Esophagus squamous epithelium (tissue), 4 donors: Measurements from ENCODE around the gene TUBG1.

Experiments
- CTCF ChIP-seq, 6 experiments: fragments of 450-650 bp in 4 of 6; fragments of 200-600 bp in 2 of 6; sonication (generic) in 2 of 6; IDR thresholded peaks; one replicate each; pipeline ENCODE4 v1.5.1; 2016 to 2019; ENCODE audit warnings: antibody characterized with exemption in 6 of 6, mild to moderate bottlenecking in 4 of 6, moderate library complexity in 4 of 6
- POLR2A ChIP-seq, 4 donors: fragments of 450-650 bp; IDR thresholded peaks; one replicate each; pipeline ENCODE4 v1.6.1; 2017; ENCODE audit warnings: antibody characterized with exemption in 4 of 4, mild to moderate bottlenecking in 4 of 4, moderate library complexity in 3 of 4

GRCh38 chr17:42584880-42585279 lies 24.6 kb upstream of the TUBG1 start:
- TF ChIP-seq CTCF (IDR thresholded peaks at IDR 0.05) (no peak), POLR2A (IDR thresholded peaks at IDR 0.05) (no peak)
